ENCODE results near the gene TMA7. TPM values are rescaled to one million over a fixed set of nuclear protein-coding genes. Genes with fewer than 3 reads are reported as not detected.

TMA7 gene
- total and polyA plus RNA-seq, 2 donors (not counting 3 experiments of a cell fraction or from before 2014, with no cell fraction given): 137 to 306 TPM

GRCh38 chr3:48470286-48470685 lies 30.2 kb downstream of the TMA7 start:
- no peaks in the 10 kb centered on the region for H3K27me3 ChIP-seq (ENCODE audit: control insufficient read depth in 2 of 2, insufficient read depth in 2 of 2, low read length in 2 of 2)
- peaks cover 59% of the 10 kb centered on the region for H3K79me2 ChIP-seq (ENCODE audit: control insufficient read depth, insufficient read depth, low read length)
- DNase-seq (ENCODE audit: low read depth, low spot score): no peak
- no peak for TF ChIP-seq GATA2 (IDR thresholded peaks at IDR 0.05; ENCODE audit: insufficient read depth, insufficient read length, low read depth, low read length)
- TF ChIP-seq POLR2AphosphoS5 (IDR thresholded peaks at IDR 0.05; ENCODE audit: insufficient read depth, low read depth, low read length): no peak
- TF ChIP-seq MAX (IDR thresholded peaks at IDR 0.05; ENCODE audit: insufficient read depth, insufficient read length): no peak
- no peak for TF ChIP-seq JUN (IDR thresholded peaks at IDR 0.05; ENCODE audit: borderline replicate concordance, insufficient read depth, insufficient read length, low read depth)
- no peak for TF ChIP-seq MYC (IDR thresholded peaks at IDR 0.05; ENCODE audit: low read depth, low read length)
- TF ChIP-seq EZH2 (IDR thresholded peaks at IDR 0.05; ENCODE audit: borderline replicate concordance, low read depth, low read length, severe bottlenecking): no peak
- TF ChIP-seq, protein P1, sequence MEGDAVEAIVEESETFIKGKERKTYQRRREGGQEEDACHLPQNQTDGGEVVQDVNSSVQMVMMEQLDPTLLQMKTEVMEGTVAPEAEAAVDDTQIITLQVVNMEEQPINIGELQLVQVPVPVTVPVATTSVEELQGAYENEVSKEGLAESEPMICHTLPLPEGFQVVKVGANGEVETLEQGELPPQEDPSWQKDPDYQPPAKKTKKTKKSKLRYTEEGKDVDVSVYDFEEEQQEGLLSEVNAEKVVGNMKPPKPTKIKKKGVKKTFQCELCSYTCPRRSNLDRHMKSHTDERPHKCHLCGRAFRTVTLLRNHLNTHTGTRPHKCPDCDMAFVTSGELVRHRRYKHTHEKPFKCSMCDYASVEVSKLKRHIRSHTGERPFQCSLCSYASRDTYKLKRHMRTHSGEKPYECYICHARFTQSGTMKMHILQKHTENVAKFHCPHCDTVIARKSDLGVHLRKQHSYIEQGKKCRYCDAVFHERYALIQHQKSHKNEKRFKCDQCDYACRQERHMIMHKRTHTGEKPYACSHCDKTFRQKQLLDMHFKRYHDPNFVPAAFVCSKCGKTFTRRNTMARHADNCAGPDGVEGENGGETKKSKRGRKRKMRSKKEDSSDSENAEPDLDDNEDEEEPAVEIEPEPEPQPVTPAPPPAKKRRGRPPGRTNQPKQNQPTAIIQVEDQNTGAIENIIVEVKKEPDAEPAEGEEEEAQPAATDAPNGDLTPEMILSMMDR (IDR thresholded peaks at IDR 0.05; ENCODE audit: extremely low read depth in 1 of 2, insufficient read depth in 1 of 2, low read depth in 1 of 2, low read length in 2 of 2): no peak
- TF ChIP-seq POLR2A (IDR thresholded peaks at IDR 0.05; ENCODE audit: low read depth, low read length): no peak
- no peak for TF ChIP-seq FOS (IDR thresholded peaks at IDR 0.05; ENCODE audit: borderline replicate concordance, insufficient read depth, low read length)
- H3K27ac ChIP-seq (ENCODE audit: insufficient read depth, low read depth, low read length): no peak overlapping the region
- ChIA-PET CTCF (interaction anchor here (0.9 to 3.9 kb wide), 2 partner anchors 34 to 88 kb away, joined by 3 to 23 read pairs; no protein-coding TSS in a partner anchor), POLR2A (interaction anchor here (0.6 kb wide), 1 partner anchor 802 kb away, joined by 5 read pairs; no protein-coding TSS in a partner anchor)
- no peaks in the 10 kb centered on the region for H3K9me3 ChIP-seq (replicated peaks; ENCODE audit: control insufficient read depth, insufficient read depth, low read length)
- dilution Hi-C loops (cut with MboI; ENCODE audit: extremely low pct_ligation_motif_present, low sequenced_read_pairs) (no loop called here), intact Hi-C loops (cut with micrococcal nuclease) (no loop called here)
- H4K20me1 ChIP-seq (replicated peaks; ENCODE audit: control insufficient read depth, extremely low read depth, insufficient read depth, low read length): no peaks in the 10 kb centered on the region
- H3K9me1 ChIP-seq (replicated peaks; ENCODE audit: control insufficient read depth, extremely low read depth, insufficient read depth, low read length): no peaks in the 10 kb centered on the region
- peaks cover 0 to 34% of the 10 kb centered on the region in 2 experiments for H3K36me3 ChIP-seq (ENCODE audit: control insufficient read depth in 2 of 2, extremely low read depth in 1 of 2, insufficient read depth in 2 of 2, low read length in 2 of 2)
- no peak overlapping the region for H3K4me2 ChIP-seq (ENCODE audit: insufficient read depth, low read length)
- H3K9ac ChIP-seq (replicated peaks; ENCODE audit: extremely low read depth, insufficient read depth, low read length): no peak overlapping the region
- no peak overlapping the region for H3K4me3 ChIP-seq (replicated peaks in 1 of 3; ENCODE audit: insufficient read depth in 1 of 3, low read depth in 1 of 3, low read length in 3 of 3)
- no peak overlapping the region for H2AFZ ChIP-seq (ENCODE audit: low read depth, low read length)
- peaks cover 29% of the 10 kb centered on the region for H3K4me1 ChIP-seq (ENCODE audit: control insufficient read depth, extremely low read depth, insufficient read depth, low read length)
- no peak for FAIRE-seq
- BruUV-seq (replicated peaks): no TSS peak

Measured in endothelial cell of umbilical vein (primary cell).